ENCODE data around the gene CA11.

- TF ChIP-seq CTCF (IDR thresholded peaks at IDR 0.05; ENCODE audit: low read depth, low read length): no peak
- no peak for TF ChIP-seq POLR2A (IDR thresholded peaks at IDR 0.05; ENCODE audit: extremely low read depth, insufficient read length)
- no peak for TF ChIP-seq MAX (IDR thresholded peaks at IDR 0.05; ENCODE audit: low read depth, low read length)
Measured at GRCh38 chr19:48619692-48620585, 26.0 kb downstream of the CA11 start.

Measured in NB4 (cell line).